SU-DHL-6 (cell line): ENCODE data around the gene WDR86.

Experiments used
- EZH2phosphoT487 ChIP-seq: fragments of 200-600 bp; sonication (generic), shearing (Covaris generic); conservative IDR thresholded peaks from 2 replicates; pipeline ENCODE4 v1.6.1; 2018; ENCODE audit warnings: mild to moderate bottlenecking, antibody characterized with exemption, low read length, moderate library complexity, mixed read lengths
- TF ChIP-seq, protein P1 (sequence below): fragments of 200-600 bp; sonication (generic); IDR thresholded peaks from one replicate; pipeline ENCODE4 v1.5.1; 2017; ENCODE audit warnings: antibody characterized with exemption, mild to moderate bottlenecking, low read length, moderate library complexity; ENCODE audit not compliant: insufficient read depth, poor library complexity, severe bottlenecking

DNA sequence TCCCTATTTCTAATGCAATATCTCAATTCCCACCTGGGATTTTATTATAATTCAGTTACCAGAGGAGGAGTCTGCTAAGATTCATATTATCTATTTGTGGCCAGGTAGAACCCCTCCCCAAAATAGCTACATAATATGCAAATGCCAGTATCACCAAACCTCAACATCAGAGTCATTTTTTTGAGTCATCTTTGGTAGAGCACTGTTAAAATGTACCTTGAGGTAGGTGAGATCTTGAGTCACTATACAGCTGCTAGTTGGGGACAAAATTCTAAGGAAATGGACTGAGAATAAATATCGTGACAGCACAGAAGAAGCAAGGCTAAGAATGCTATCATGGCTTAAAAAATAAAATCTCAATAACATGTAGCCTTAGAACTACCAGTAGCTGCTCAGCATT, 34.8 kb upstream of the WDR86 start:
- TF ChIP-seq, protein P1, sequence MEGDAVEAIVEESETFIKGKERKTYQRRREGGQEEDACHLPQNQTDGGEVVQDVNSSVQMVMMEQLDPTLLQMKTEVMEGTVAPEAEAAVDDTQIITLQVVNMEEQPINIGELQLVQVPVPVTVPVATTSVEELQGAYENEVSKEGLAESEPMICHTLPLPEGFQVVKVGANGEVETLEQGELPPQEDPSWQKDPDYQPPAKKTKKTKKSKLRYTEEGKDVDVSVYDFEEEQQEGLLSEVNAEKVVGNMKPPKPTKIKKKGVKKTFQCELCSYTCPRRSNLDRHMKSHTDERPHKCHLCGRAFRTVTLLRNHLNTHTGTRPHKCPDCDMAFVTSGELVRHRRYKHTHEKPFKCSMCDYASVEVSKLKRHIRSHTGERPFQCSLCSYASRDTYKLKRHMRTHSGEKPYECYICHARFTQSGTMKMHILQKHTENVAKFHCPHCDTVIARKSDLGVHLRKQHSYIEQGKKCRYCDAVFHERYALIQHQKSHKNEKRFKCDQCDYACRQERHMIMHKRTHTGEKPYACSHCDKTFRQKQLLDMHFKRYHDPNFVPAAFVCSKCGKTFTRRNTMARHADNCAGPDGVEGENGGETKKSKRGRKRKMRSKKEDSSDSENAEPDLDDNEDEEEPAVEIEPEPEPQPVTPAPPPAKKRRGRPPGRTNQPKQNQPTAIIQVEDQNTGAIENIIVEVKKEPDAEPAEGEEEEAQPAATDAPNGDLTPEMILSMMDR, result no peak
- TF ChIP-seq EZH2phosphoT487, result no peak
